HG02884 (cell line): ENCODE data around the gene PIBF1.
"Not testable (repeated sequence)": the region's sequence is repeated elsewhere in the genome, so short reads cannot be mapped to it uniquely, and the experiment has no call there.

ENCODE experiments used
- ATAC-seq: cut with Tn5 transposase; IDR thresholded peaks from one replicate; pipeline ENCODE4 v1.9.1; 2021; ENCODE audit warnings: mild to moderate bottlenecking, moderate library complexity; ENCODE audit not compliant: unreplicated experiment

PIBF1 gene

DNA sequence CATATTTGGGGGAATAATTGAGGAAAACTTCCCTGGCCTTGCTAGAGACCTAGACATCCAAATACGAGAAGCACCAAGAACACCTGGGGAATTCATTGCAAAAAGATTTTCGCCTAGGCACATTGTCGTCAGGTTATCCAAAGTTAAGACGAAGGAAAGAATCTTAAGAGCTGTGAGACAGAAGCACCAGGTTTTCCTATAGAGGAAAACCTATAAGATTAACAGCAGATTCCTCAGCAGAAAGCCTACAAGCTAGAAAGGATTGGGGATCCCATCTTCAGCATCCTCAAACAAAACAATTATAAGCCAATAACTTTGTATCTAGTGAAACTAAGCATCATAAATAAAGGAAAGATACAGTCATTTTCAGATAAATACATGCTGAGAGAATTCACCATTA lies 114.9 kb downstream of the PIBF1 start:
- no peak for ATAC-seq

DNA sequence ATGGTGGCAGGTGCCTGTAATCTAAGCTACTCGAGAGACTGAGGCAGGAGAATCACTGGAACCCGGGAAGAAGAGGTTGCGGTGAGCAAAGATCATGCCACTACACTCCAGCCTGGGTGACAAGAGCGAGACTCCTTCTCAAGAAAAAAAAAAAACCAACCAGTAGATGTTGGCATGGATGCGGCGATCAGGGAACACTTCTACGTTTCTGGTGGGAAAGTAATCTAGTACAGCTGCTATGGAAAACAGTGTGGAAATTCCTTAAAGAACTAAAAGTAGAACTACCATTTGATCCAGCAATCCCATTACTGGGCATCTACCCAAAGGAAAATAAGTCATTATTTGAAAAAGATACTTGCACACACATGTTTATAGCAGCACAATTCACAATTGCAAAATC lies 119.6 kb downstream of the PIBF1 start:
- not testable (repeated sequence) for ATAC-seq

DNA sequence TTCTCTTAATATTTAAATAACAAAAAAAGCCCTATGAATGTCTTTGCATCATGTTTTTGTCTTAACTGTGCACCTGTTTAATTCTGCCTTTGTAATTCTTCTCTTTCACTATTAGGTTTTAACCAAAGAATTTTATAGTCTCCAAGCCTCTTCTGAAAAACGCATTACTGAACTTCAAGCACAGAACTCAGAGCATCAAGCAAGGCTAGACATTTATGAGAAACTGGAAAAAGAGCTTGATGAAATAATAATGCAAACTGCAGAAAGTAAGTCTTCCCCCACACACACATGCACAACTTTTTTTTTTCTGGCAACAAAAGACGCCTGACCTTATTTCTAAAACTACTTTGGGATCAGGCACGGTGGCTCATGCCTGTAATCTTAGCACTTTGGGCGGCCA lies 126.5 kb downstream of the PIBF1 start:
- ATAC-seq: no peak

DNA sequence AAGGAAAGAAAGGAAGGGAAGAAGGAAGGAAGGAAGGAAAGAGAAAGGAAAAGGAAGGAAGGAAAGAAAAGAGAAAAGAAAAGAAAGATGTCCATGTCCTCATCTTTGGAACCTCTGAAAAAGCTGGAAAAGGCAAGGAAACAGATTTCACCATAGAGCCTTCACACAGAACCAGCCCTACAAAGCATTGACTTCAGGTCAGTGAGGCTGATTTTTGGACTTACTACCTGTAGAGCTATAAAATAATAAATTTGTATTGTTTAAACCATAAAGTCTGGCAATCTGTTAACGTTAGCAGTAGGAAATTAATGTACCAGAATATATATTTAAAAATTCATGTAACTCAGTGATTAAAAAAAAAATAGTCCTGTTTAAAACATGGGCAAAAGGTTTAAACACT lies 130.0 kb downstream of the PIBF1 start:
- no peak for ATAC-seq

DNA sequence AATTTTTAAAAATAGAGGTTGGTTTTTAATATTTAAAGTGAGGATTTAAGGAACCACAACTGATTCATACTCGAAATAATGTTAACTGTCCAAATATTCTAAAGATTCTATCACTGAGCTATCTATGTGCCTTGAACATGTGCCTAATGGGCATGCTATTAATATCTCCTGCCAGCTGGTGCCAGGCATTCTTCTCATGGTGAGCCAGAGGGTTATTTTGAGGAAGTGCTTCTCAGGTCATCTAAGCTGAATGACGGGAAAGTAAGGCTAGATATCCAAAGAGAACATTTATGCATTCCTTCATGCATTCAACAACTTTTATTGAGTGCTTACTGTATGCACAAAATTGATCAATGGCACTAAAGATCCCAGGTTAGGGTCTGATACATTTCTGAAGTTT lies 138.2 kb downstream of the PIBF1 start:
- no peak for ATAC-seq

DNA sequence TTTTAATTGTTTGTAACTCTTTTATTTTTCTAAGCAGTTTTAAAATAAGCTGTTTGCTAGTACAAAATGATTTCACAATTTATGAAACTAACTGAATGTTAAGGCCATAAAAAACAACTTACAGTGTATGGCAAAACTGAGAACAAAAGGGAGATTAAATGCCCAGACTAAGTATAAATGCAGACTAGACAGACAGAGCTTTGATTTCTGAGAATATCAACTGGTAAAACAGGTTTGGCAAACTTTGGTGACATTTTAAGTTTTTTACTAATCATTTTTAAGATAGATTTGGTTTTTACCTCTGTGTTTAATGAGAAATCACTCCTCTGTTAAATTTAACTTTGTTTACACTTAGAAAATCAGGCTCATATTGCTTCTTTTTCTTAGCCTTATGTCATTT lies 149.4 kb downstream of the PIBF1 start:
- no peak for ATAC-seq

DNA sequence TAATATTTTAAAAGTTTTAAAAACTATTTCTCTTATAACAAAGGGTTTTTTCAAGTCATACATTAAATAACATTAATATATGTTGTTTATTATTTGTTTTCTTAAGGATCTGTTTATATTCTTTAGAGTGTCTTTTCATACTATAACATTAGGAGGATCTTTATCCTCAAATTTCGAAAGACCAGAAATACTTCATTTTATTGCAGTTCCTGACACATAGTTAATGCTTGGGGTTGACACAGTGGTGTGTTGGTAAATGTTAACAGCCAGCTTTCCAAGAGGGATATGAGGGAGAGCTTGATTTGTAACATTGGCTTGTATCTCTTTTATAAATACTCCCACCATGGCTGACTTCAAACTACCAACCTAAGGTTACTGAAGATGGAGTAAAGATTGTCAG lies 150.3 kb downstream of the PIBF1 start:
- no peak for ATAC-seq

DNA sequence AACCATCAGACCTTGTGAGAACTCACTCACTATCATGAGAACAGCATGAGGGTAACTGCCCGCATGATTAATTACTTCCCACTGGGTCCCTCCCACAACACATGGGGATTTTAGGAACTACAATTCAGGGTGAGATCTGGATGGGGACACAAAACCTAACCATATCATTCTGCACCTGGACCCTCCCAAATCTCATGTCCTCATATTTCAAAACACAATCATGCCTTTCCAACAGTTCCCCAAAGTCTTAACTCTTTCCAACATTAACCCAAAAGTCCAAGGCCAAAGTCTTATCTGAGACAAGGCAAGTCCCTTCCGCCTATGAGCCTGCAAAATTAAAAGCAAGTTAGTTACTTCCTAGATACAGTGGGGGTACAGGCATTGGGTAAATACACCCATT lies 164.3 kb downstream of the PIBF1 start:
- not testable (repeated sequence) for ATAC-seq

DNA sequence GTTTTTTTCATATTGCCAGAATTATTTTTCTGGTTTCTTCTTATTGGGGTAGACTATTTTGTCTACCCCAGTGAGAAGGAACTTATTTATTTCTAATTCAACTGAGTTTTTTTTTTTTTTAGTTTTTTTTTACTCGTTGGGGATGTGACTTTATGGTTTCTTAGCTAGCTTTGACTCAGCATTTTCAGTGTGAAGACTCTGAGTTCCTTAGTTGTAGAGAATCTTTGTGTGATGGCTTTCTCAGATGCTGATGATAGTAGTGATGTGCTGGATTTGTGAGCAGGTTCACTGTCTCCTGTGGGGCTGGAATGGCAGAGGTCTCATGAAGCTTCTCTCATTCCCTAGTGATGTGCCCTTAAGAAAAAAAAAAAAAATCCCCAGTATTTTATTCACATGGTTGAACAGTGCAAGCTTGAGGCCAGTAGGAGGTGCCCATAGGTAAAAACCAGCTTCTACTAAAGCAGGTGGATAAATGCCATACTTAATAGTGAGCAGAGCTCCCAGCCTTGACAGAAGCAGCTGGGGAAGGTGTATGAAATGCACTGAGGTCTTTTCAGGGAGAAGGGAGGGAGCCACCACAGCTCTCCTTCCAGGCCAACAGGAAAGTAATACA lies 170.7 kb downstream of the PIBF1 start:
- peak; percentile 43 for ATAC-seq

DNA sequence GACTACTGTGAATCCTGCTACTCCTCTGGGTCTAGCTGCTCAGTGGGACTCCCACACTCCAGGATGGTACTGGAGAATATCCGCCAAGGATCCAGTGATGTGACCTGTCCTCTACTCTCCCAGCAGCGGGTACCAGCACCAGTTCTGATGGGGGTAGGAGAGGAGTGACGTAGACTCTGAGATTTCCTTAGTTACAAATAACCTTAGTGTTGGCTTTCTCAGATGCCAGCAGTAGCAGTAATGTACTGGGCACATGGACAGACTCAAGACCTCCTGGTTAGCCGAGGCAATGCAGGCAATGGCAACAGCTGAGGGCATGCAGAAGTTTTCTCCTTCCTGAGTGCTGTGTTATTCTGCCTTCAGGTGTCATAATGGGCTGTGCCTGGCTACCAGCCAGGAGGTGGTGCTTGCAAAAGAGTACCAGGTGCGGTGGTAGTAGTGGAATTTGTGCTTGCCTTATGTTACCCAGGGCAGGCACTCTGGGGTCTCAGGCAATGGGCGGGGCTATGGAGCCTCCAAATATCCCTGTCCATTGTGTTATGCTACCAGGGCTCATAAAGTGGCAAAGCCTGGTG lies 171.5 kb downstream of the PIBF1 start:
- ATAC-seq: no peak

DNA sequence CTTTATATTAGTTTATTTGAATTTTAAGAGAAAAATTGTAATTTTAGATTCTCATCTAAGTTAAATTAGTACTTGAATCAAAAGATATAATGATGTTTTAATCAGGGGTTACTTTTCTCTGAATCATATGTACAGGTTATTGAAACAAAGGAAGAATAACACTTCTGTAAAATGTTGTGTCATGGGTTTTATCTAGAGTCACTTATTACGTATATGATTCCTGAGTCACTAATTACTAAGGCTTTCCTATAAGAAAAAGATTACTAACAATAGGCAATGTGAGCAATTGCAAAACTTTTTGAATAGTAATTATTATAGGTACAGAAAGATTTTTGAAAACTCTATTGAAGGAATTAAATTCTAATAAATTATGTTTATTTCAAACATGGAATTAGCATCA lies 177.7 kb downstream of the PIBF1 start:
- ATAC-seq: no peak

DNA sequence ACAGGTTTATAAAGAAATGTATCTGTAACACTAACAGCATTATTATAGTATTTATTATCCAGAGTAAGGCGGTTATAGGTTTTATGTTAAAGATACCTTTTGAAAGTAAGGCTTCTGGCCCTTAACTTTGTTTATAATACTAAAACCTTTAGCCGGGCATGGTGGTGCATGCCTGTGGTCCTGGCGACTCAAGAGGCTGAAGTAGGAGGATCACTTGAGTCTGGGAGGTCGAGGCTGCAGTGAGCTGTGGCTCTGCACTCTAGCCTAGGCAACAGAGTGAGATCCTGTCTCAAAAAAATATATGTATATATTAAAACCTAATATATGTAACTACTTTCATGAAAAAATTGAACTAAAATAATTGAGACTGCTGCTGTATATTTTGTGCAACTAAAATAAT lies 178.2 kb downstream of the PIBF1 start:
- ATAC-seq: no peak

DNA sequence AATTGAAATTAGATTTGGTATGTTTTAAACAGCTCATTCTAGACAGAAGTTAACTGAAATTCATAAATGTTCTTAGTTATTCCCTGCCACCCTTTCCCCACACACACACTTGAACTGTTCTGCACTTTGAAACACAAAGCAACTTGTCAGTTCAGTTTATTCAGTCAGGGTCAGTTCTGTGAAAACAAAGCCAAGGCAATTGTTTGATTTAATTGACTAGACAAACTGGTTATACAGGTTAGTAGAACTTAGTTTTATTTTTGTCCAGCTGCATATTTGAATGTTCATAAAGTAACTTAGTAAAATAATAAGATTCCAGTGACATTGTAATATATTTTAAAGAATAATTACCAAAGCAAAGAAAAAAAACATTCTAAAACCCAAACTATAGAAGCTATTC lies 178.6 kb downstream of the PIBF1 start:
- ATAC-seq: no peak

DNA sequence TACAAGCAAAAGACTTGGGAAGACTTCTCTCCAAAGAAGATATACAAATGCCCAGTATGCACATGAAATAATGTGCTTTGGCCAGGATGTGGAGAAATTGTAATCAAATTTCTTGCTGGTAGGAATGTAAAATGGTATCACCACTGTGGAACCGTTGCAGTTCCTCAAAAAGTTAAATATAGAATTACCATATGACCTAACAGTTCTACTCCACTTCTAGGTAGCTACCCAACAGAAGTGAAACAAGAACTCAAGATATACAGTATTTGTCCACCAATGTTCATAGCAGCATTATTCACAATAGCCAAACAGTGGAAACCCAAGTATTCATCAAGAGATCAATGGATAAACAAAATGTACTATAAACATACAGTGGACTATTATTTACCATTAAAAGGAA lies 181.8 kb downstream of the PIBF1 start:
- ATAC-seq: no peak

DNA sequence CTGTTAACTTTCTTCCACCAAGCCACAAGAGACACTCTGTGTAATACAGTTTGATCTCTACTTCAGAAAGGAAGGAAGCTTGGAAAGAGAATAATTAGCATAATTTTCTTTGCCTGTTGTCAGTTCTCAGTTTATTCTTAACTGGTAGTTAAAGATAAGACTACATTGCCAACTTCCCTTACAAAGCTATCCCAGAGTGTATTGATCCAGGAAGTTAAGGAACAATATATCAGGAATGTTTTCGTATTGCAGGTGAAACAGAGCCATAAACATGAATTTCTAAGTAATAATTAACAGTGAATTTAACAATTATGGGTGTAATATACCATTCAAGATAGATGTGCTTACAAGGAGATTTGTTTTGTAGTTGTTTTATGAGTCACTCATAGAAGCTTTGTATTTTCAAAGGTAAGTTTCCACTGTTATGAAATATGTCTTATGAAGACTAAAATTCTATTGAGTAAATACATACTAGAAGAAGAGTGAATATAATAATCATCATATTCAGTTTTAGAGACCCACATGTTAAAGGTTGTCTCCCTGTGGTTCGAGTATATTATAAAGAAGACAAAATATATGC lies 188.5 kb downstream of the PIBF1 start:
- ATAC-seq: no peak

DNA sequence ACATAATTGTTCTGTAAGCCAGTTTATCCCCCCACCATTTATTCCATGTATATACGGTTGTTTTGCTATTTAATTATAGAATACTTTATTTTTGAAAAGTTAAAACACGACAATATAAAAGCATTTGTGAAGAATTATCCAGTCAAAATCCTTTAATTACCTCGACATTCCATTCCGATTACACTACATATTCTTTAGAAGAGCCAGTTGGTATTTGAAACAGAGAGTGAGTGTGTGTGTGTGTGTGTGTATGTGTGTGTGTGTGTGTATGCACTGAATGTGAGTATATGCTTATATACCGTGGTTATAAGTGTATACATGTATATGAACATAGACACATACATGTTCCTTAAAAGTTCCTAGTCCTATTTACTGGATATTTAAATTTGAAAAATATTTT lies 189.0 kb downstream of the PIBF1 start:
- no peak for ATAC-seq

DNA sequence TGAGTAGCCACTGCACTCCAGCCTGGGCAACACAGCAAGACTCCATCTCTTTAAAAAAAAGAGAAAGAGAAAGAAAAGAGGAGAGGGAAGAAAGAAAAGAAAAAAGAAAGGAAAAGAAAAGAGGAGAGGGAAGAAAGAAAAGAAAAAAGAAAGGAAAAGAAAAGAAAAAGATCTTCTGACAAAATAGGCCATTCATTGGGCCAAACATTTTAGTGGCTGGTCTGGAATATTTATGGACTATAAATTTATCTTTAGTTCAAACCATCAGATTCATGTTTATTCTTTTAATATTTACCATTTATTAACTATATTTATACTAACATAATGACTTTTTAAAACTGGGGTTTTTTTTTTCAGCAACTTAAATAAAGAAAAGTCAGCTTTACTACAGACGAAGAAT lies 191.3 kb downstream of the PIBF1 start:
- ATAC-seq: no peak

DNA sequence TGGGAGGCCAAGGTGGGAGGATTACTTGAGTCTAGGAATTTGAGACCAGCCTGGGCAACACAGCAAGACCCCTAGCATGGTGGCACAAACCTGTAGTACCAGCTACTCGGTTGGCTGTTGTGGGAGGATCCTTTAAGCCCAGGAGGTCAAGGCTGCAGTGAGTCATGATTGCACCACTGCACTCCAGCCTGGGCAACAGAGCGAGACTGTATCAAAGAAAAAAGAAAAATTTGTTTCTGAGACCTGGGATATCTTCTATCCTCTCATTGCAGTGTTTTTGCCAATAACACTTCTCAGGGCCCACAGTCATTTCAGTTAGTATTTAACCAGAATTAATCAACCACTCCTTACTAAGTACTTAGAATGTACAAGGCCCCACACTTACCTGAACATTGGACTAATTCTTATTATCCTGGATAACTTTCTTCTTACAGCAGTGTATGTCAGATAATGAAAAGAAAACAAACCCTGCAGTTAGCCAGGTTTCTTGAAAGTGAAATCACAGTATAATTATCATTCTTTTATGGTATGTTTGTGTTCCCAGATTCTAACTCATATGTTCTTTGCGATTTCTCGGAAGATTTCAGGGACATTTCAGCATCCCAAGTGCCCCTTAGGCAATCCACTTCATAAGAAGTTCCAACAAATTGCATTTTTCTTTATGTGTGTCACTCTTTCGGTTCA lies 201.3 kb downstream of the PIBF1 start:
- ATAC-seq: no peak

DNA sequence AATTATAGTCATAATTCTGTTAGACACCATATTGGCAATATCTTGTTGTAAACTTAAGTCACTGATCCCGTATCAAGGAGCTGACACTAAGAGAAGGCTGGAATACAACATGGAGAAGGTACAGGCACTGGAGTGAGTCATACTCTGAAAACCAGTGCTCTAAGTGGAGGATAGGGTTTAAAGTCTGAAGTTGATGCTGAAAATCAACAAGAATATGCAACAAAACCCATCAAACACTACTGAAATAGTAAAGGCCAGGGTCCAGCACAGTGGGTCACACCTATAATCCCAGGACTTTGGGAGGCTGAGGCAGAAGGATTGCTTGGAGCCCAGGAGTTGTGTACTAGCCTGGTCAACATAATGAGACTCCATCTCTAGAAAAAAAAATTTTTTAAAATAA lies 203.7 kb downstream of the PIBF1 start:
- no peak for ATAC-seq

DNA sequence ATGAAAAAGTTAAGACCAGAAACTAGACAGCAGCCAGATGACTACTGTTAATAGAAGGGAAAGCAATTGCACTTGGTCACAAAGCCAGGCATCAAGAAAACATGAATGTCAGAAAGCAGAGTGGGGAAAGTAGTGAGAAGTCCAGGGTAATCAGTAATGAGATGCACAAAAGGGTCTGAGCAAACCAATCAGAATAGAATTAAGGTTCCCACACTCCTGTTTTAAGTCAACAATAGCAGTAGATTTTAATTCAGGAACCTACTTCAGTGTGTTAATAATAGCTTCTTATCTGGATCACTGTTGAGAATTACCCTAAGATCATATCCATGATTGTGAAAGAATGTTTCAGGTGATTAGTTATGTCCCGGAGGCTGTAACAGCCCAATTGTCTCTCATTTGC lies 204.3 kb downstream of the PIBF1 start:
- no peak for ATAC-seq

DNA sequence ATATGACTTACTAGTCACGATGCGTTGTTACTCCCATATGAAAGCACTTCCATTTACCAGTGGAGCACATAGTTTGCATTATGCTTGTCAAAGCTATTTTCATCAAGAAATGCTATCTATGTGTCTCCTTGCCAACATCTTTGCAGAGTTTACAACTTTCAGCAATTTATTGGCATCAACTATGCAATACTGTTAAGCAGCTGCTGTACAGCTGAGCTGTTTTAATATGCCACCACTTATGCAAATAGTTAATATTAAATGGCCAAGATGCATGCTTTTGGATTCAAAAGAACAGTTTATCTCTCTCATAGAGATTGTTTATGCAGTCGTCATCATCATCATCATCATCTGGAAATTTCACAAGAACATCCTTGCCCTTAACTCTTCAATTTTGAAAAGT lies 209.0 kb downstream of the PIBF1 start:
- no peak for ATAC-seq

DNA sequence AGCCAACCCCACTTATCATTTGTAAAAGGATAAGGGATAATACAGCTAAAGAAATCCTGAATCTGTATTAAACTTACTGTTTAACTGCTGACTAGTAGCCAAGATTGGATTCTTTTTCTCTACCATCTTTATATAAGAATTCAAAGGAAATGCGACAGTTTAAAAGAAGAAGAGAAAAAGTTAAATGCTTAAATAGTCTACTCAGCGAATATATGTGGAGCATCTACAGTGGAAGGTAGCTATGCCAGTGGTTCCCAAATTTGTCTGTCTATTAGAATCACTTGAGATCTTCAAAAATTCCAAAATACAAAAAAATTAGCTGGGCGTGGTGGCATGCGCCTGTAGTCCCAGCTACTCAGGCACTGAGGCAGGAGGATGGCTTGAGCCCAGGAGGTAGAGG lies 216.1 kb downstream of the PIBF1 start:
- no peak for ATAC-seq
